Ishikawa (cell line): ENCODE measurements around the gene BDNF.

Experiments
- CEBPB ChIP-seq: IDR thresholded peaks from 2 replicates; pipeline ENCODE4 v1.6.1; 2012
- EP300 ChIP-seq: IDR thresholded peaks from 2 replicates; pipeline ENCODE4 v1.6.1; 2012; ENCODE audit warnings: borderline replicate concordance
- RAD21 ChIP-seq: IDR thresholded peaks from 2 replicates; pipeline ENCODE4 v1.6.1; 2012; ENCODE audit warnings: low read depth

DNA sequence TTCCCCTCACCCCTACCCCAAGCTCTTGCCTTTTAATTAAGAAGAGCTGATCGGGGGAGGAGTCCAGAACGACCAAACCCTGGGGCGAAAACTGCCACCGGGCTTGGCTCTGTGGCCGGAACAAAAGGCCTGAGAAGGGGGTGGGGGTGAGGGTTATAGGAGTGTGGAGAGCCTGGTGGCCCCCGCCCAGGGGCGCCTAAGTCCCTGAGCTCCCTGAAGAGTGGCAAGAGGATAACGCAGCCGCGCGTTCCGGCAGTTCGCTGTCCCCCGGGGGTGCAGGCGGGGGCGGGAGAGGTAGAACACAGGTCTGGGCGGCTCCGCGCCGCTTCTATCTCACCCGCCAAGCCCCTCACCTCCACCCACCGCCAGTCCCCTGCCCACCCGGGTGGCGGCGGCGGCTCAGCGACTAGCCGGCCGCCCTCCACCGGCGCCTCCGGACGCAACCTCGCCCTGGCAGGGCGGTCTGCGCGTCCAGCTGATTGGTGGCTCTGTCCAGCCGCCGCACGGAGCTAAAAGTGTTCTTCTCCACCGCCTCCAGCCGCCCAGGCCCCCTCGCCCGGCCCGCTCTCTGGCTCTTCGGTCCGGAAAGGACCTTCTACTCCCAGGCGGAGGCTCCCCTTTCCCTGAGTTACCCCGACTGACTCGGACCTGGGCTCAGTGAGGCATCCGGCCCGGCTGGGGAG, 18.7 kb upstream of the BDNF start:
- TF ChIP-seq CEBPB (no peak), RAD21 (no peak), EP300 (no peak)
